CD4-positive, alpha-beta T cell treated with Interleukin-17A for 4 hours (primary cell): ENCODE data around the gene UVRAG.
"Not testable (repeated sequence)": the region's sequence is repeated elsewhere in the genome, so short reads cannot be mapped to it uniquely, and the experiment has no call there.

Experiments used
- DNase-seq: peaks from one replicate; pipeline ENCODE4 v3.0.0-alpha.2; 2020; ENCODE audit warnings: mixed read lengths

The UVRAG gene

DNA sequence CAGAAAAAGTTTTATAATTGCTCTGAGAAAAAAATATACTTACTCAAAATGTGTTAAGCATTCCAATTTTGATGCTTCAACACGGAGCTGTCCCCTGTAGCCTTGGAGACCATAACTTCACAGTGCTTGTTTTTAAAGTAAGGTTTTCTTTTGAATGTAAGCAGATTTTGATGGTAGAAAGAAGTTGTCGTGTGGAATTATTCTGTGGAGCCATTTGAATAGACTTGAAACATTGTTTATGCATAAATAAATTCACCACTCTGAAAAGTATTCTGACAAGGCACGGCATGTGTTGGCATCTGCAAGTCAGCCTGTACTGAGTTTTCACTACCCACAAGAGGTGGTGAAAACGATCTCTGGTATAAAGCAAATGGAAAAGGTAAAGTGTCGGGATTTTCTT, 115.5 kb downstream of the UVRAG start:
- DNase-seq, result no peak

DNA sequence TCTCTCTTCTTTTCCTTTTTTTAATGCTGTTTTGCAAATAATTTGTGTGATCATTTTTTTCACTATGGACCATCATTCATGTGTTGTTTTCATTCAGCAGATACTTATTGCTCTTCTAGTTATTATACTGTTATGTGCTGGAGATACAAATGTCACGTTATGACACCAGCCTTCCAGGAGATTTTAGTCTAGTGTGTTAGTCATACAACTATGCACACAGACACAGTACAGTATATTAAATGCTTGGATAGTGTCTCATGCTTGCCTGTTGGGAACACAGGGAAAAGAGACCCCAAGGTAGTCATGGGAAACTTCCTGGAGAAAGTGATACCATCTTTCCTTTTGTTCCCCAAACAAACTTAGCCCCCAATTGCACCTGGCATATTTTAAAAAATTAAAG, 116.1 kb downstream of the UVRAG start:
- no peak for DNase-seq

DNA sequence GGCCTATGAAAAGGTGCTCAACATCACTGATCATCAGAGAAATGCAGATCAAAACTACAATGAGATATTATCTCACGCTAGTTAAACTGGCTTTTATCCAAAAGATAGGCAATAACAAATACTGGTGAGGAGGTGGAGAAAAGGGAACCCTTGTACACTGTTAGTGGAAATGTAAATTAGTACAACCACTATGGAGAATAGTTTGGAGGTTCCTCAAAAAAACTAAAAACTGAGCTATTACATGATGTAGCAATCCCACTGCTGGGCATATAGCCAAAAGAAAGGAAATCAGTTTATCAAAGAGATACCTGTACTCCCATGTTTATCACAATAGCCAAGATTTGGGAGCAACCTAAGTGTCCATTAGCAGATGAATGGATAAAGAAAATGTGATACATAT, 118.7 kb downstream of the UVRAG start:
- DNase-seq, result not testable (repeated sequence)

DNA sequence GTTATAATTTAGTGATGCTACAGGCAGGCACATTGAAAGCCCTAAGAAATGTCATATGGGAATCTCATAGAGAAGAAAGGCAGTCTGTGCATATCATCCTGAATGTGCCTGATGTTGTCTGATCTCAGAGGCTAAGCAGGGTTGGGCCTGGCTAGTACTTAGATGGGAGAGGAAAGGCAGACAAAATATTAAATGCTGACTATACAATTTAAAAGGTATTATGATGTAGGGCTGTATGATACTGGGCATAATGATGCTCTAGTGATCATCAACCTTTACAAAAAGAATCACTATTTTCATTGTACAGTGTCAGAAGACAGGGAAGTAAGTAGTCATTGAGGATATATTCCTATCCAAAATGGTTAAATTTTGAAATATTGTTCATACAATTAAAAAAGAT, 119.8 kb downstream of the UVRAG start:
- DNase-seq, result no peak

GRCh38 chr11:75938543-75938942, 123.5 kb downstream of the UVRAG start:
- DNase-seq, result no peak

DNA sequence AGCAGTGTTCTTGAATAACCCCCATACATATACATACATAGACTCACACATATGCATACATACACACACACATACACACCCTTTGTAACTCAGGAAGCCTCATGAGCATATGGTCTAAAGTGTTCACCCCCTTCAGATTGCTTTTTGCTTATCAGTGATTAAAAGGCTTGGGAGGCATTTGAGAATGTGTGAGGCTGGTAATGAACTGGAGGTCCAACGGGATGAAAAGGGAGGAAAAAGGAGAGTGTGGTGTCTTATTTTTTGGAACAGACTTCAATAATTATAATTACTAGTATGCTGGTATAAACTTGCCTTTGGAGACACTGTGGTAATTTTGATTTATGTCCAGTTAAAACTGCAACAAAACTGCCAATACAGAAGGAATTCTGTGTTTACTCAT, 124.5 kb downstream of the UVRAG start:
- no peak for DNase-seq

DNA sequence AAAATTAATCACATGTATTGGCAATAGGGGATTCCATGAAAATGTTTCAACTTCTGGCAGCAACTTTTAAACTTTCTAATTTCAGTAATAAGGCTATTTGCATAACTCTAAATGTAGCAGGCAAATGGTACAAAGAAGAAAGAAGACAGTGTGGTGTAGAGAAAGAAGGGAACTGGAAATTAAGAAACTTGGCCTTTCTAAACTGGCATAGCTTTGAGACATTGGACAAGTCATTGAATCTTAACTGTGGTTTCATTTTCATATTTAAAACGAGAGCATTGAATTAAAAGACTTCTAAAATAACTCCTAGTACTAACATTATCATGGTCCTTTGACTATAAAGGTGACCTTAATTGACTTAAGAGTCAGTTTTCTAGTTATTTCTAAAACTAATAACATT, 125.0 kb downstream of the UVRAG start:
- no peak for DNase-seq

- no peak for DNase-seq
Observed at GRCh38 chr11:75940911-75941310, 125.9 kb downstream of the UVRAG start.

DNA sequence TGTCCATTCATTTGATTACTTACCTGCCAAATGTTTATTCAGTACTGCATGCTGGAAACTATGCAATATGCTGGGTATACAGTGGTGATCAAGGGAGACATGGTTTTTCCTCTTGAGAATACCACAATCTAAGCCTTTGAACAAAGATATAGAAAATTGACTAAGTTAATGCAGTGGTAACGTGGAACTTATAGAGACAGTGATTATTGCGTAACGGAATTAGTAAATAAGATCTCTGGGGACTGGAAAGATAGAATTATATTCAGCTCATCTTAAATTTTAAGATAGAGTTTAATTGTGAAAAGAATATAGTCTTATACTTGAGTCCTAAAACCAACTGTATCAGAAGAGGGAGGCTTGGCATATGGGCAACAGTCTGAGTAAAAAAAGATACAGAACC, 129.5 kb downstream of the UVRAG start:
- DNase-seq, result no peak

DNA sequence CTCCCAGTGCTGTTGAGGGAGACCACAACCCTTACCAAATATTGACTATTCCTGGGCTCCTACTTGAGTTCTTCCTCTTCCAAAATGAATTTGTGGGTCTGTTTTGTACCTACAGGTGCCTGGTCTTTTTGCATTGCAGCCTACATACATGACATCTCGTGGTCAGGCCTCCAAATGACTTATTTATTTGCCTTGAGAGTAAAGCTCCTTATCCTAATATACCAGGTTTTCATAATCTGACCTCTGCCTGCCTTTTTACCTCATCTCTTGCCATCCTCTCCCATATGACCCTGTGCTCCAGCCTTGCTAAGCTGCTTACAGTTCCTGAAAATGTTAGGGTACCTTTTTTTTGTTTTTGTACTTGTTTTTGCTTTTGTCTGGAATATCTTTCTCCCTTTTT, 130.4 kb downstream of the UVRAG start:
- no peak for DNase-seq

- no peak for DNase-seq
Observed at GRCh38 chr11:75945947-75946346, 130.9 kb downstream of the UVRAG start.

- DNase-seq, result no peak
Observed at GRCh38 chr11:75946531-75947530, 131.8 kb downstream of the UVRAG start.

- DNase-seq, result no peak
Observed at GRCh38 chr11:75949023-75949672, 134.1 kb downstream of the UVRAG start.

DNA sequence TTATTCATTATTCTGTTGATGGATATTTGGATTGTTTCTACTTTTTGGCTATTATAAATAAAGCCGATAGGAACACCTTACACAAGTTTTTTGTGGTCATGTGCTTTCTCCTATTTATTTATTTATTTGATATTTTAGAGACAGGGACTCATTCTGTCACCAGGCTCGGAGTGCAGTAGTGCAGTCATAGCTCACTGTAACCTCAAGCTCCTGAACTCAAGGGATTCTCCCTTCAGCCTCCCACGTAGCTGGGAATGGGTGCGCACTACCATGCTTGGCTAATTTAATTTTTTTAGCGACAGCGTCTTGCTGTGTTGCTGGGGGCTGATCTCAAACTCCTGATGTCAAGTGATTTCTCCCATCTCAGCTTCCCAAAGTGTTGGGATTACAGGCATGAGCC, 135.1 kb downstream of the UVRAG start:
- DNase-seq, result no peak

DNA sequence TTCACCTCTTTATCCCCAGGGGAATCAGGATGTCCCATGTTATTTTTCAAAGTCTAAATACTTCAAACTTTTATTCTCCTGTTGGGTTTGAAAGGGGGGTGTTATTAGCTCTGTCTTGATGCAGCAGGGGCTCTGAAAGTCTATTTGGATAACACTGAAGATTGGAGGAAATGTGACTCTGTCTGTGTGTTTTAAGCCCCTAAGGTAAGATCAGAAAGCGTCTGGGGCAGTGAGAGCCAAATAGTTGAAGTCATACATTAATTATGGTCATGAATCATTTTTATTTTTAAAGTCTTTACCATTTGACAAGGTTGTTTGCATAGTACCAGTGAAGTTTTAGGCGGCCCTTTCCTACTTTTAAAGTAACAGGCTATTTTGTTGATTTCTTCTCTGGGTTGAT, 139.0 kb downstream of the UVRAG start:
- no peak for DNase-seq

GRCh38 chr11:75955443-75955842, 140.4 kb downstream of the UVRAG start:
- DNase-seq, result no peak

DNA sequence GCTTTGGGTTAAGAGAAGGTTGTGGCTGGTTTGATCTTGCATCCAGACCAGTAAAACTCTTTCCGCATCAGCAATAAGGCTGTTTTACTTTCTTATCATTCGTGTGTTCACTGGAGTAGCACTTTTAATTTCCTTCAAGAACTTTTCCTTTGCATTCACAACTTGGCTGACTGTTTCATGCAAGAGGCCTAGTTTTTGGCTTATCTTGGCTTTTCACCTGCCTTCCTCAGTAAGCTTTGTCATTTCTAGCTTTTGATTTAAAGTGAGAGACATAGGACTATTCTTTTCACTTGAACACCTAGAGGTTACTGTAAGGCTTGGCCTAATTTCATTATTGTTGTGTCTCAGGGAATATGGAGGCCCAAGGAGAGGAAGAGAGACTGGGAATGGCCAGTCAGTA, 144.5 kb downstream of the UVRAG start:
- no peak for DNase-seq

GRCh38 chr11:75964071-75964470, 149.1 kb downstream of the UVRAG start:
- no peak for DNase-seq

DNA sequence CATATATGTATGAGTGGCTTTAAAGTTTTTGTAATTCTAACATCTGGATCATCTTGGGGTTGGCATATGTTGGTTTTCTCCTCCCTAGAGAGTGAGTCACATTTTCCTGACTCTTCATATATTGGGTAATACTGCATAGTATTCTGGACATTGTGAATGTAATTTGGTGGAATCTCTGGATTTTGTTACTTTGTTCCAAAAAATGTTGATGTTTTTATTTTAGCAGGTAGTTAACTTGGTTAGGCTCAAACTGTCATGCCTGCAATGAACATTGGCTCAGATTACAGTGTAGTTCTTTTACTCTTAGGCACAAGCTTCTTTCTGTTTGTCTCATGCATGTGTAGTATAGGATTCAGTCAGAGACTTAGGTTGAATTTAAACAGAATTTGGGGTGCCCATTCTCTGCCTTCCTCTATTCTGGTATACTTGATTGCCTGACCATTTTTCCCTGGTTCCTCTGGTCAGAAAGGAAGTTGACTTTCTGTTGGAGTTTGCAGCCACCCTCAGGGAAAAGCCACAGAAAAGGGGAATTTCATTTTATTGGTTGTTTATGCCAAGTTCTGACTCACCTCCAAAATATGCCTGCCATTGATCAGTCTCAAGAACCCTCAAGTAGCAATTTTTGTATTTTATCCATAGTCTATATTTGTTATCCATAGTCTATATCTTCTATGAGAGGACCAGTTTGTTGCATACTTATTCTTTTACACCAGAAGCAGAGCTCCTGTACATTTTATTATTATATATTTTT, 151.7 kb downstream of the UVRAG start:
- no peak for DNase-seq

DNA sequence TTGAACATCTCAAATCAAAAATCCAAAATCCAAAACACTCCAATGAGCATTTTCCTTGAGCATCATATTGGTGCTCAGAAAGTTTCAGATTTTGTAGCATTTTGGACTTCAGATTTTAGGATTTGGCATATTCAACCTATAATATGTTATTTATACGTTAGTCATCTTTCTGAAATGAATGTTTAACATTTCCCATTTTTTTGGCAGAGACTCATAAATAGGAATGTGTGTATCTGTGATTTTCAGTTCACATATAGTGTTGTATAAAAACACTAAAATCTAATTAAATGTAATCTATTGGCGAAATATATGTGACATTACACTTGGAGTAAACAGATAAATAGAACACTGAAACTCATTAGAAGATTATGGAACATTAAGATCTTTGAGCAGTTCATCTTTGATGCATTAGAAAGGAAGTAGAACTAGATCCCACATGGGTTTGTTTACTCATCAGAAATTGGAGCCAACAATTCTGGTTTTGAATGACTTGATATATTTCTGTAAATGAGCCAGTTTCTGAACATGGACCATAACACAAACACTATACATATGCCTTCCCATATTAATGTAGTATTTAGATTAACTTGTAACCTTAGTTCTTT, 153.1 kb downstream of the UVRAG start:
- DNase-seq, result no peak

- no peak for DNase-seq
Observed at GRCh38 chr11:75969626-75970308, 154.8 kb downstream of the UVRAG start.

- DNase-seq, result not testable (repeated sequence)
Observed at GRCh38 chr11:75973710-75974109, 158.7 kb downstream of the UVRAG start.
